ENCODE results near the gene TLR8.
"Not testable (repeated sequence)": the region's sequence is repeated elsewhere in the genome, so short reads cannot be mapped to it uniquely, and the experiment has no call there.

The TLR8 gene

DNA sequence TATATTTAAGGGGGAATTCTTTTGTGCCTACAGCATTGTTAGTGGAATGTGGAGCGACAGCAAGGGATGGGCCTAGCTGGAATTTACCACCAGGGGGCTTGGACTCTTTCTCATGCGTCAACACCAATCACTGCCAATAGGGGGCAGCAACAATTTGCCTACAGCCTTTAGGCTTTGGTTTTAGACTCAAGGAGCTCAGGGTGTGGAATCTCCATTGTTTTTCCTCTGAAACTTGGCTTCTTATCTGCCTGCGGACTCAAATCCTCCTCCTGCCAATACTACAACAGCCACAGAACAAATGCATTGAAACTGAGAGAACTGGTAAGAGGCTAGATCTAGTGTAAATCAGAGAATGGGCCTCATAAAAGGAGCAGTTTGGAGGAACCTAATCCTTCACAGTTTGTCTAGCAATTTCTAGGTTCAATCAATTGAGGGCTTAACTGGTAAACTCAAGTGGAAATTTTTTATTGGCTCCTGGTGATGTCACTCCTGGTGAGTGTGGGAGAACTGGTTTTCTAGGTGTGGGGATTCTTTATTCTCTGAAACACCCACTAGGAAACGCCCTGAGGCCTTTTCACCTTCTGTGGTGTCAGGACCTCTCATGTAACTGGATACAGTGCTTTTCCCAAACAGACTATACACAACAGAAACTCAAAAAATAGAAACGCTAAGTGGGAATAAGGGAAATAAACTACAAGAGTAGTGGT, 40.6 kb downstream of the TLR8 start:
- DNase-seq (ENCODE audit: low spot score), result peak; percentile 68

DNA sequence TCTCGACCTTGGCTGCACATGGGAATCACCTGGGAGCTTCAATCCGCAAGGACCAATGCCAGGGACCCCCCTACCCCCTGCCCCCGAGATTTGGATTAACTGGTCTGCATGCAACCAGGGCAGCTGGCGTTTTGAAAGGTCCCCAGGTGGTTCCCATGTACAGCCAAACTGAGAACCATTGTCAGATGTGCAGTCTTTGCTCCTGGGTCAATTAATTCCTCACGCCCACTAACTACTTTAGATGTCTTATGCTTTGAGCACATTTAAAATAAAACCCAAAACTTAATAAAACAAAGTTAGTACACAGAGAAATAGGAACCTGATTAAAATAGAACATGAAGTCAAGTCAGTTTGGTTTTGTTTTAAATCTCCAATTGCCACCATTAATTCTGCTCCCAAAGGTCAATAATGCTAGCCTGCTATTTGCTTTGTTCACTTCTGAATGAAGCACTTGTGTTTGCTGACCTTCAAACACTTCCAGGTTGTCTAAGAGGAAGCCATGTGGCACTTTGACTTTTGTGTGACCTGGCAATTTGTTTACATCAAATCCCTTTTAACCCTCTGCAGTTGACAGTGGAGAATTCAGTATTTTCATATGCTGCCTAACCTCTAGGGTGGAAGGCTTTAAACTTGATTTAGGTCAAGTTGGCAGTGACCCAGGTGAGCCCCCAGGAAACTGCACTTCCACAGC, 41.3 kb downstream of the TLR8 start:
- no peak for DNase-seq (ENCODE audit: low spot score)

DNA sequence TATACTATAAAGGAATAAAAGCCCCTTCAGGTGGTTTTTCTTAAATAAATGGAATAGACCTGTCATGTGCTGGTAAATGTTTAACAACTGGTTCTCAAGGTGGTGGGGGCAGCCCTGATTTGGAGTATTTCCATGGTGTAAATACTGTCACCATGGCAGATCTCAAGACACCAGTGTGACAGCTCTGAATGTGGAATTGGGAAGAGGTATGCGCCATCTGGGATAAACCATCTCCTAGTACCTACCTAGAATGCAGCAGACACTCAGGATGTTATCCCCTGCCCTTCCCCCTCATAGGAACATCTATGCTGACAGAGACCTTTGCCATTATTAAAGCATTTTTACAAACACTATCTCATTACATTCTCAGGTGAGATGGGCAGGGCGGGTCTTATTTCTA, 42.1 kb downstream of the TLR8 start:
- DNase-seq (ENCODE audit: low spot score), result no peak

DNA sequence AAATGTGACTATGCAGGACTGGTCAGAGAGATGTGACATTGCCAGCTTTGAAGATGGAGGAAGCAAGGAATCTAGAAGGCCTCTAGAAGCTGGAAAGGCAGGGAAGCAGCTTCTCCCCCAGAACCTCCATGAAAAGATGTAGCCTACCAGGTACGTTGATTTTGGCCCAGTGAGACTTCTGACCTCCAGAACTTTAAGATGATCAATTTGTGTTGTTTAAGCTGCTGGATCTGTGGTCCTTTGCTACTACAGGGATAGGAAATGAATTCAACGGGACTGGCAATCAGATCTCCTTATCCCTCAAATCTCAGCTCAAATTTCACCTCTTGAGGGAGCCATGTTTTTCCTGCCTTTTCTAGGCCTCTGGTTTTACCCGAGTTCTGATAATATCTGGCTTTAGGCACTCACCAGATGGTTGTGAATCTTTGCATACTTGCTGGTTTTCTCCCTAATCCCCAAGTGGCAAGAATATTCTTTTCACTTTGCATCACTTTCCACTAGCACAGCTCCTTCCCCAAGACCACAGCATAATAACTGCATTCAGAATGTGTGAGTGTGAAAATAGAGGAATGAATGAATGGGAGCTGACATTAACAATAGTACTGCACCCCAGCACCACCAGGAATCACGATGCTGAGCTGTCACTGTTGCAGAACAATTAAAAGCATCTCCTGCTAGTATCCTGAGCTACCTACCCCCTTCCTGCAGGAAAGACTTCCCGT, 42.9 kb downstream of the TLR8 start:
- no peak for DNase-seq (ENCODE audit: low spot score)

DNA sequence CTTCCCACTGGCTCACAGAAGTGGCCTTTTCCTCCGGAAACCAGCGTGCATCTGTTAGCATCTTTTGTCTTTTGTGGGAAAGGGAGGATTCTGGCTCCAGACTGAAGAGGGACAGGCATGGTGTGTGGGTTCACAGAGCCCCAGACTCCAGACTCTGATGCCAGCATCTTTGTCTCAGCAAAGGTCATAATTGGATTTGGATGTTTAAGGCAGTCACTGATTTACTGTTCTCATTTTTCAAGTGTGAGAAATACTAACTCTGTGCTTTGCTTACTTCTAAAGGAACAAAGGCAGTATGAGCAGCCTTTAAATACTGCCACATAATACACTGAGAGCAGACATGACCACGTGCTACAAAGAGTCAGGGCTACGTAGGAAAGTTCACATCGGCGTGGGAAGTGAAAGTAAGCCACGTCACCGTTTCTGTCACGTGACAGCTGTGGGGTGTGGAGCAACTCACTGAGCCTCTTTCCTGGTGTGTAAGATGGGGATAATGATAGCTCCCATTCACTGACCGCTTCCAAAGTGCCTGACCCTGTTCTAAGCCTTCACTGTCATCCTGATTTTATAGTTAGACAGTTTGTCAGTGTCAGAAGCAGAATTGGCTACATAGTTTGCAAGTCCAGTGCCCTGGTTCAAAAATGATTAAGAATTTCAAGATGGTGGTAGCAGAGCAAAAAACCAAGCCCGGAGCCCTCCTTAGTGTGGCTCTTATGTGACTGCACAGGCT, 43.7 kb downstream of the TLR8 start:
- DNase-seq (ENCODE audit: low spot score), result peak; percentile 79

DNA sequence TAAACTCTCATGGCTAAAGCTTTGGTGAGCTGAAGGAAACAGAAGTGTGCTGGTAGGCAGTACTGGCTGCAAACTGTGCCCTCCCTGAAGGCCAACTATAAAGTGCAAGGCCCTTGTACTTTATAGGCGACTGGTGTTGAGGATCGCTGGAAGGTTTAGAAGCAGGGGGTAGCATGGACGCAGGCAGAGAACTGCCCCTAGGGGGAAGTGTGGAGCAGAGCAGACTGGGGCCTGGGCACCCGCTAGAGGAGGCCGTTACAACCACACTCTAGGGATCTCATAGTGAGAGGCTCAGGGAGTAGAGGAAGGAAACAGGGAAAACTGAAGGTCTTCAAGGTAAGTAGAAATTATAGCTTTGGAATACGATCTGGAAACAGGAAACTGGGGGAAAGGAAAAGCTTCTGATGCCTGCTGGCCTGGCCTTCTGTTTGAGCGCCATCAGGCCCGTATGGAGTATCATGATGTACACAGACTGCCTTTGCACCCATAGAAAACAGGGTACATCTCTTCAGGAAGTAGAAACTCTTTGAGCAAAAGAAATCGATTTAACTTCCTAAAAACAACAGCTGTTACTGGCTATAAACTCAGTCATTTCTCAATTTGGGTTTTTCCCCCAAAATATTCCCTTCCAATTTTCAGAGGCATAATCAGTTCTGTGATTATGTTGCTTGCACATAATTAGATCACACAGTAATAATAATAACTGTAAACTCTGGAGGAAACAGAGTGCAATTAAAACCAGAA, 44.6 kb downstream of the TLR8 start:
- DNase-seq (ENCODE audit: low spot score), result no peak

DNA sequence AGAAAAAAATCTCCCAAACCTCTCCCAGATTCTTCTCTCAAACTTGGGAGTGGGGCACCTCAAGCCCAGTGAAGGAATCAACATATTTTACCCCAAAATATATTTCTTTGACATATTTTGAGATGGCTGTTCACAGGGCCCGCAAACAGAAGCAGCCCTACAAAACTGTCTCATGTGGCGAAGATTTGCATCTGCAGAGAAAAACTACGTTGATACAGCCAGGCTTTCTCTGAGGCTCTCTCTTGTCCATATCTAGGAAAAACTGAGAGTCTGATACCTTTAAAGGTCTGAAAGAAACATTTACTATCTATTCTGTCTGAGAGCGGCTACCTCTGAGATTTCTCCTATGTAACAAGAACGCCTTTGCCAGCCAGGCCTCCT, 45.2 kb downstream of the TLR8 start:
- DNase-seq (ENCODE audit: low spot score), result no peak

DNA sequence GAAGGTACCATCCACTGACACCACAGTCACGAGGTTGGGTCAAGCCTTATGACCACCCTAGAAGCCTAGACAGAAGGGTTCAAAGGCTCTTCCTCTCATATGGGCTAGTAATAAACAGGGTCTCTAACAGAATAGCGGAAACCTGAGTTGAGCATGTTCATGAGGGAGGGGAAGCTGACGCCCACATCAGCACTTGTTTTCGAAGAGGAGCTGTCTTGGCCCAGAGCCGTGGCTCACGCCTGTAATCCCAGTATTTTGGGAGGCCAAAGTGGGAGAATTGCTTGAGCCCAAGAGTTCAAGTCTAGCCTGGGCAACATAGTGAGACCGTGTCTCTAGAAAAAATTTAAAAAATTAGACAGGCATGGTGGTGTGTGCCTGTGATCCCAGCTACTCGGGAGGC, 47.0 kb downstream of the TLR8 start:
- no peak for DNase-seq (ENCODE audit: low spot score)

DNA sequence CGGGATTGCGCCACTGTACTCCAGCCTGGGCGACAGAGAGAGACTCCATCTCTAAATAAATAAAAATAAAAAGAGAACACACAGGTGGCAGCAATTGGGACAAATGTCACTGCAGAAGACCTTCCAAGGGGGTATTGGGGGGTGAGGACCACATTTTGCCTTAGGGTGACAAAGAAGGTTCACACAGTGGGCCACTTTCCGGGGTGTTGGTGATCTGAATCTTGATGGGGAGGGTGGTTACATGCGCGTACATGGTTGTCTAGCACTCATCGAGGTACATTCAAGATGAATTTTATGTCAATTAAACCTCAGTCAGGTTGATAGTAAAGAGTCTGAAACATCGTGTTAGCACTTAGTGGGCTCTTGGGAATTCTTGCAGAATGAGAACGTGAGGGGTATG, 48.0 kb downstream of the TLR8 start:
- no peak for DNase-seq (ENCODE audit: low spot score)

DNA sequence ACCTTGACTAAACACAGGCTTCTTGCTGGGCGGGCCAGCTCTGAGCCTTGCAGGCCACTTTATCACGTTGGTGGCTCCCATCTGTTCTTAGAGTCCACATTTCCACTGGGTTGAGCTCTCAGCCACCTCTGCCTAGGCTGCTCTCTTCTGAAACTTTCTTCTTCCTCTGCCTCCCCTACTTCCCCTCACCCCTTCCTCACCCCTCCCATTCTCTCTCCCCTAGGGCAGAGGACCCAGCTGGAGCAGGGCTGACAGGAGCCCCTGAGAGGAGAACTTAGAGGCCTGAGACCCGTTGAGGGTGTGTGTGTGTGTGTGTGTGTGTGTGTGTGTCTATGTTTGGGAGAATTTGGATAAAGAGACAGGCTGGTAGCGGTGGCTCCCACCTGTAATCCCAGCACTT, 48.6 kb downstream of the TLR8 start:
- DNase-seq (ENCODE audit: low spot score), result no peak

DNA sequence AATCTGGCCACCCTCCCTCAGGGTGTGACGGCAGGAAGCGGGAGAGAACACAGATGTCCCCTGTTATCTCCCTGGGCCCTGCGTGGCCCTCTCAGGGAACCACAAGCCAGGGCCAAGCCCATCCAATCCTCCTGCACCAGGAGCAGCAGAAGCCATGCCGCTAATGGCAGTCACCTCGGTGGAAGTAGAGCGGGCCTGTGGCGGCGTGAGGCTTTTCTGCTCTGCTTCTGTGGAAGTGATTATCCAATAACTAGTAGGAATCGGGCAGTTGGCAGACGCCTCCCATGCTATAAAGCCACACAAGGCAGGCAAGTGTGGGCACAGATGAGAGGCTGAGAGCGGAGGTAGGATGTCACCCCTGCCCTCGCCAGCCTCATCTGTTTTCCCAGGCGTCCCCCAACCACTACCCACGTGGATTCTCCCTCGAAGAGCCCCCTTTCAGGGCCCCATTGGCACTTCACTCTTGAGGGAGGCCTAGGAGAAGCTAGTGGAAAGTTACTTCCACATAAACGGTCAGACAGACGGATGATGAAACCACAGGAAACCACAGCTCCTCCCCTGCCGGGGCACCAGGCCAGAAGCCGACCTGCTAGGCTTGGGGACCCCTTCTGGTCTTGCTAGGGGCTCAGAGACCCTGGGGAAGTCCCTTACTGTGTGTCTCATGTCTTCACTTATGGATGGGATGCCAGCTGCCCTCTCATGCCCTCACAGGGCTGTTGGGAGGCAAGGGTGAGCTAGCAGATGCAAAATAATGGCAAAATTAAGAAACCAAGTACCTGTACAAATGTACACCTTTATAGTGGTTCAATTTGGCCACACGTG, 49.7 kb downstream of the TLR8 start:
- DNase-seq (ENCODE audit: low spot score), result no peak

DNA sequence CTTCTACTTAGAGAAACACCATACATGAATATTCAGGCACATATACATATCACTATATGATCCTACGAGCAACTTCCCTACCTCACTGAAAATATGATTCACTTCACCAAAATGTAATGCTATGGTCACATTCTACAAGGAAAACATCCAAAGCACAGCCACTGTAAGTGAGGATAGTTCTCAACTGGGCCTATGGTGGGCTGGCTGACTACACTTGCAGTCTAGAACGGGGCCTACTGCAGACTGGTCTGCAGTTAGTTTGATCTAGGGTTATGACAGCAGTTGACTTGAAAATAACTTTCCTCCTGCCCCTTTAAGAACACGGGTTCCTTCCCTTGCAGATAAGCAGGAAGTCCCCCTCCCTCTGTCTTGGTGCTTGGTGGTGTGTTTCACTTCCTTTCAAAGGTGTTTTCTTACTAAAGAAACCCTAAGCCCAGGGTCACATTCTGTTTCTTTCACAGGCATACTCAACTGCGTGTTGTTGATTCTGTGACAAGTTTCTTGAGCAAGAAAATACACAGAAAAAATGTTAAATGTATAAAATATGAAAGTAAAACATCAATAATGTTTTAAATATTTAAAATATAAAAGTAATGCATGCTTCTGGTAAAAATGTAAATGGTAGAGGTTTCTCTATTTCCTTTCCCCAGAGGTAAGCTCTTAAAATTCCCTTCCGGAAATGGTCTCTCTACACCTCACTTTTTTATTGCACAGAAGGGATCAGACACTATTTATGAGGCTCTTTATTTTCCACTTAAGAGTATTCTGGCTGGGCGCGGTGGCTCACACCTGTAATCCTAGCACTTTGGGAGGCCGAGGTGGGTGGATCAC, 50.5 kb downstream of the TLR8 start:
- peak; percentile 48 for DNase-seq (ENCODE audit: low spot score)

DNA sequence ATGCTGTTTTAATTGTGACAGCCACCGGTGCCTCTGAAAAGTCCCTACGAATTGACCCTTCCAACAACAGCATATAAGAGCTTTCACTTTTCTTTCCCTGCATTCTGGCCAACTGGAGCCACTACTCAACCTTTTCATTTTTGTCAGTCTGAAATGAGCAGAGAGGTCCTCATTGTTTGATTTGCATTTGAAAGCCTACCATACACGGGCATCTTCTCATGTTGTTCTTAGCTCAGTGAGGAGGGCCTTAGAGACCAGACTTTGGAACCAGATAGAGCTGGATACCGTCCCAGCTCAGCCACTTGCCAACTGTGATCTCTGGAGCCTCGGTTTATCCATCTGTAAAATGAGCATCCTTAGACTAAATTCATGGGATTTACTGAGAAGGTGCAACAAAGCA, 51.6 kb downstream of the TLR8 start:
- DNase-seq (ENCODE audit: low spot score), result no peak

DNA sequence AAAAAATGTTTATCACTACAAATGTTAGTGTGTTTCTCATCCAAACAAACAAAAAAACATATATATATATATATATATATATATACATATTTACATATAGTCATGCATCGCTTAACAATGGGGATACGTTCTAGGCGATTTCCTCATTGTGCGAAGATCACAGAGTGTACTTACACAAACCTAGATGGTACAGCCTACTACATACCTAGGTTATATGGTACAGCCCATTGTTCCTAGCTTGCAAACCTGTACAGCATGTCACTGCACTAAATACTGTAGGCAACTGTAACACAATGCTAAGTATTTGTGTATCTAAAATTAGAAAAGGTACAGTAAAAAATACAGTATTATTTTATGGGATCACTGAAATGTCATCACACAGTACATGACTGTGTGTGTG, 52.0 kb downstream of the TLR8 start:
- no peak for DNase-seq (ENCODE audit: low spot score)

DNA sequence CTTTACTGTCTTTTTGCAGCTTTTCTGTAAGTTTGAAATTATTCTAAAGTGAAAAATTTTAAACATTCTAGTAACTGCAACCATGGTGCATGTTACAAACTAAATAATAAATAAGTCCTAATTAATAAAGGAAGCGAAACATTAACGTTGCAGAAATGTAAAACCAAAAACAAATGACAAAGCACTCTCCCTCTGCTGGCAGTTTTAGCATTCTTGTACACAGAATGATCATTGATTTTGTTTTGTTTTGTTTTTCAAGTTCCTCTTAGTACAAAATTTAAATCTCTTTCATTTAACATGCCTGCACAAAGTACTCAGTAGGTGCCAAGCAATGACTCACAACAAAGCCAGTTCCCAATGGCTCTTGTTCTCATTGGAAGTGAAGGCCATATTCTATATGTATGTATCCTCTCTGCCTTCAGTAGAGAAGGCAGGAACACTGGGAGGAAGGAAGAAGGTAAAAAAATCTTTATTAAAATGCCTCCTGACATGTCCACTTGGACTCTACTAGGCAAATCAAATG, 54.8 kb downstream of the TLR8 start:
- no peak for DNase-seq (ENCODE audit: low spot score)

DNA sequence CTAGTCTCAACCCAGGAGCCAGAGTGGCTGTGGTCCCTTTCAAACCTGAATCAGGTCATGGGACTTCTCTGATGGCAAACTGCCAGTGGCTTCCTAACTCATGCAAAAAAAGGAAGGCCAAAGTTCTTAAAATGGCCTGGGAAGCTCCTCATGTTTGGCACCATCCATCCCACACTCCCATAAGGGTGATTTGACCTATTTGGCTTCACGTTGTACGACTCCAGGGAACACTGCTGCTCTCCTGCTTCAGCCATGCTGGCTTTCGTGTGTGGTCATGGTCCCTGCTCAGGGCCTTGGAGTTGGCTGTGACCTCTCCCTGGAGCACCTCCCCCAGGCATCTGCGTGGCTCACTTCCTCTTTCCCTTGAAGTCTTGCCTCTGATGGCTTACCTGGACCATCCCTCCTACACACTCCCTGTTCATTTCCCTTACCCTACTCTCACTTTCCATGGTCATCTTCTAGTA, 55.7 kb downstream of the TLR8 start:
- no peak for DNase-seq (ENCODE audit: low spot score)

DNA sequence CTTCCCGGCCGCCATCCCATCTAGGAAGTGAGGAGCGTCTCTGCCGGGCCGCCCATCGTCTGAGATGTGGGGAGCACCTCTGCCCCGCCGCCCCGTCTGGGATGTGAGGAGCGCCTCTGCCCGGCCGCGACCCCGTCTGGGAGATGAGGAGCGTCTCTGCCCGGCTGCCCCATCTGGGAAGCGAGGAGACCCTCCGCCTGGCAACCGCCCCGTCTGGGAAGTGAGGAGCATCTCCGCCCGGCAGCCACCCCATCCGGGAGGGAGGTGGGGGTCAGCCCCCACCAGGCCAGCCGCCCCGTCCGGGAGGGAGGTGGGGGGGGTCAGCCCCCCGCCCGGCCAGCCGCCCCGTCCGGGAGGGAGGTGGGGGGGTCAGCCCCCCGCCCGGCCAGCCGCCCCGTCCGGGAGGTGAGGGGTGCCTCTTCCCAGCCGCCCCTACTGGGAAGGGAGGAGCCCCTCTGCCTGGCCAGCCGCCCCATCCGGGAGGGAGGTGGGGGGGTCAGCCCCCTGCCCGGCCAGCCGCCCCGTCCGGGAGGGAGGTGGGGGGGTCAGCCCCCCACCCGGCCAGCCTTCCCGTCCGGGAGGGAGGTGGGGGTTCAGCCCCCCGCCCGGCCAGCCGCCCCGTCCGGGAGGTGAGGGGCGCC, 56.9 kb downstream of the TLR8 start:
- DNase-seq (ENCODE audit: low spot score), result not testable (repeated sequence)

DNA sequence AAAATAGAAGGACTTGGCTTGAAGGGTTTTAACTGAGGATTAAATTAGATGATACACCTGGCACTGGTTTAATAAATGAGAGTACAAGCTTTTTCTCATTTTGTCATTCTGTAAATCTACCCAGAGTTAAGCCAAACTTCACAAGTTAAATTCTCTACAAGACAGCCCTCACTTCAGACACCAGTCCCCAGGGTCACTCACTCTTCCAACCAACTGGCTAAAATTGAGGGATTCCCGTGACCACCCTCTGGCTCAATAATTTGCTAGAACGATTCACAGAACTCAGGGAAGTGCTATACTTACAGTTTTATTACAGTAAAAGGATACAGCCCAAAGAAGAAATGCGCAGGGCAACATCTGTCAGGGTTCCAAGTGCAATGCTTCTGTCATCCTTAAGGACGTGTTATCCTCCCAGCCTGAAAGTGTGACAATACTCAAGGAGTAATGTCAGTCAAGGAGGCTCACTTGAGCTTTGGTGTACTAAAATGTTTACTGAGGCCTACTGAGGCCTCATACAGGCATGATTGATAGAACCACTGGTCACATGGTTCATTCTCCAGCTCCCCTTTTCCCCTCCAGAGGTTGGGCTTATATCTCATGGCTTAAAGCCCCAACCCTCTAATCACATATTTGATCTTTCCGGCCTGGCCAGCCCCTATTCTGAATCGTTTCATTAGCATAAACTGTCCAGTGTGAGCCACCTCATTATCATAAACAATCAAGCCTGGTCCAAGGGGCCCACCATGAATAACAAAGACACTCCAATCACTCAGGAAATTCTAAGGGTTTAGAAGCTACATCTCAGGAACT, 58.9 kb downstream of the TLR8 start:
- no peak for DNase-seq (ENCODE audit: low spot score)
